ENCODE data around the gene RGL3.
"Not testable (repeated sequence)": the region's sequence is repeated elsewhere in the genome, so short reads cannot be mapped to it uniquely, and the experiment has no call there.

RGL3 gene

GRCh38 chr19:11448410-11448809 is 29.3 kb upstream of the RGL3 start:
- no peak for DNase-seq

GRCh38 chr19:11447347-11448262 is 28.5 kb upstream of the RGL3 start:
- no peak for DNase-seq

GRCh38 chr19:11446652-11447301 is 27.7 kb upstream of the RGL3 start:
- DNase-seq: no peak

- no peak for DNase-seq
These were observed 27.1 kb upstream of the RGL3 start for GRCh38 chr19:11446271-11446651.

DNA sequence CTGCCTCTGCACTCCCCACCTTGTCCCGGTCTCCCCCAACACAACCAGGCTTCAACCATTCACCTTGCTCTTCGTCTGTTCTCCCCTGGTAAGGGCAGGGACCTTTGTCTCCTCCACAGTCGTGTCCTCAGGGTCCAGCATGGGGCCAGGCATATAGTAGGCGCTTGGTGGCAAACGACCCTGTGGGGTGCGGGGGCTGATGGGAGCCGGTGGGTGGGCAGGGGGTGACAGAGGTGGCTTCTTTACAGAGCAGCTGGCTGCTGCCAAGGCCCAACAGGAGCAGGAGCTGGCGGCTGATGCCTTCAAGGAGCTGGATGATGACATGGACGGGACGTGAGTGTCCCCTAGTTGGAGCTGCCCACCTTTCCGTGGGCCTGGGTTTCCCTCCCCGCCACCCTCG is 26.0 kb upstream of the RGL3 start:
- DNase-seq: no peak

GRCh38 chr19:11444059-11444458 is 24.9 kb upstream of the RGL3 start:
- DNase-seq: no peak

DNA sequence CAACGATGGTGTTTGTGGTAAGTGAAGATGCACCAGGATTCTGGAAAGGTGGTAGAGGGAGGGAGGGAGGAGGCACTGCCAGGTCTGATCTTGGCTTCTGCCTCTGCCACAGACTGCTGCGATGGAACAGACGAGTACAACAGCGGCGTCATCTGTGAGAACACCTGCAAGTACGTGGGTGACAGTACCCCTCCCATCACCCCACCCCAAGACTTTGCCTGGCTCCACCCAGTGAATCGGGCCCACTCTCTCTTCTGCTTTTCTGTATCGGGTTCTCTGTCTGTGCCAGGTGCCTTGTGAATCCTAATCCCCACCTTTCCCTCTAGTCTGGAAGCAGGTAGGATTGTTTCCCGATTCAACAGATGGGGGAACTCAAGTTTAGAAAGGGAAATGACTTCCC is 18.8 kb upstream of the RGL3 start:
- no peak for DNase-seq

DNA sequence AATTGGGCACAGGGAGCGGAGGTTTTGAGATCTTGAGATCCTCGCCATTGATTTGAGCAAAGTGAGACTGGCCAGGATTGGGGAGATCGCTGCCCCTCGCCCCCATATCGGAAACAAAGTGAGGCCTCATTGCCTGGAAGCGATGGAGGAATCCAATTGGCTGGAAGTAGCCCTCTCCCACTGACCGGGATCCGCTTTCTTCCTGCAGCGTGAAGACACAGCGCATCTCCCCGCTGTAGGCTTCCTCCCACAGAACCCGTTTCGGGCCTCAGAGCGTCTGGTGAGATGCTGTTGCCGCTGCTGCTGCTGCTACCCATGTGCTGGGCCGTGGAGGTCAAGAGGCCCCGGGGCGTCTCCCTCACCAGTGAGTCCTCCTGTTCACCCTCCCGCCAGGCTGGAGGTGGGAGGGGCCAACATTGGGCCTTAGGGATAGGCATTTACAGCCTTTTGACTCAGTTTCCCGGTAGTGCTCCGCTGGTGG is 16.8 kb upstream of the RGL3 start:
- DNase-seq: no peak

GRCh38 chr19:11435057-11435832 is 16.1 kb upstream of the RGL3 start, which contains the start of the genes ODAD3 and PRKCSH:
Gene ODAD3 (minus strand): TSS chr19:11435121. CDS start chr19:11435016, 105 bp downstream.
Gene PRKCSH (plus strand): TSS chr19:11435635. CDS start chr19:11436118, 483 bp downstream.
- DNase-seq: peak; percentile 98

GRCh38 chr19:11434703-11435056 is 15.6 kb upstream of the RGL3 start:
- DNase-seq: no peak

DNA sequence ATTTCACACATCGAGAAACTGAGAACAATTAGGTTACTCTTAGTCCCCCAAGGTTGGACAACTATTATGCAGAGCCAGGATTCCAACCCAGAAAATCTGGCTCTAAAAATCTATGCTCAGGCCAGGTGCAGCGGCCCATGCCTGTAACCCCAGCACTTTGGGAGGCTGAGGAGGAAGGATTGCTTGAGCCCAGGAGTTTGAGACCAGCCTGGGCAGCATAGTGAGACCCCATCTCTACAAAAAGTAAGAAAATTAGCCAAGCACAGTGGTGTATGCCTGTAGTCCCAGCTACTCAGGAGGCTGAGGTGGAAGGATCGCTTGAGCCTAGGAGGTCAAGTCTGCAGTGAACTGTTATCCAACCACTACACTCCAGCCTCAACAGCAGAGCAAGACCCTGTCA is 14.4 kb upstream of the RGL3 start:
- not testable (repeated sequence) for DNase-seq

DNA sequence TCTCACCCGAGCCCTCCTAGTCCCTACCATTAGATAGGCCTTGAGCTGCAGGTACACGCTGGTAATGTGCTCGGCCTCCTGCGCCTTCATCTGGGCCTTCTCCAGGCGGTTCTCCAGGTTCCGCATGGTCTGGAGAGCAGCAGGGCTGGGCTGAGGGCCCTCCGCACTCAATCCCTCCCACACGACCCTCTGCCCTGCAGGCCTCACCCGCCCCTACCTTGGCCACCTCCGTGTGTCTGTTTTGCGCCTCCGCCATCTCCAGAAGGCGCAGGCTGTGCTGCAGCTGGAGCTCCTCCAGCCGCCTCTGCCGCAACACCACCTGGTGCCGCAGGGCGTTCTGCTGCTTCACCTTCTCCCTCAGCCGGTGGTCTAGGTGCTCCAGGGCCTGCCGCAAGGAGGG is 7.5 kb upstream of the RGL3 start:
- no peak for DNase-seq

DNA sequence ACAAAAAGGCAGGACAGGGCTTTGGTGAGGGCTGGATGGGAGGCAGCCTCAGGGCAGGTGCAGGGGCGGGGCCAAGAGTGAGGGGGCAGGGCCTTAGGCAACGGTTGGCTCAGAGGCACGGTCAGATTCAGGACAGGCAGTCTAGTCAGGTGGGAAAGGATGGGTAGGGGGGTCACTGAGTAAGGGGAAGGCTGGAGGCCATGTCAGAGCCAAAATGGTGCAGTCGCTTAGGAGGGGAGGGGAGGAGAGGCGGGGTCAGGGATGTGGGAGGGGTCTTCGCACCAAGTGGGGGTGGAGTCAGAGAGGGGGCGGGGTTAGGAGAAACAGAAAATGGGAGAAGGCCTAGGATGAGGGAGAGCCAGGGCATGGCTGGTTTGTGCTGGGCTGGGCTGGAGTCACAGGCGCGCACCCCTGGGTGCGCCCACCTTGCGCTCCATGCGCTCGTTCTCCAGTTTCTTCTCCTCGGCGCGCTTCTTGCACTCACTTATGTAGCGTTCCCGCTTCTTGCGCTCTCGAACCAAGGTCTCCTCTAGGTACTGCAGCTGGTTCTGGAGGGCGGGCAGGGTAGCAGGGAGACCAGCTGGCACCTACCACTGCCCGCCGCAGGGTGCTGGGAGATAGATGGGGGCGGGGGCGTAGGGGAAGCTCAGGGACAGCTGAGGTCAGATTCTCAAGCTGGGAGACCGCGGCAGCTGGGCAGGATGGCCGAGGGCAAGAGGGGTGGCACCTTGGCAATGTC is 6.8 kb upstream of the RGL3 start:
- no peak for DNase-seq

DNA sequence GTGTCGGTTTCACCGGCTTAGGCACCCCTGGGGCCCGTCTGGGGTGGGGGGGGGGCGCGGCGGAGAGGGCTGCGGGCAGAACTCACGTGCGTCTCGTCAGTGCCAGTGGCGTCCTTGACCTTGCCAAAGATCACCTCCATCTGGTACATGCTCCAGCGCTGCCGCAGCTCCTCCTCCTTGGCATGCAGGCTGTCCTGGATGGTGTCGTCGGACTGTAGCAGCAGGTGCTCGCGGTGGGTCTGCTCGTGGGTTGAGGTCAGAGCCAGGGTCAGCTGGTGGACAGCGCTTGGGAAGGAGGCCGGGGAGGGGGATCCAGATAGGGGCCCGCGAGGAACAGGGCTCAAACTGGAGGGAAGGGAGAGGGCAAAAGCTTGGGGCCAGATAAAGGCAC is 4.7 kb upstream of the RGL3 start:
- DNase-seq: no peak

GRCh38 chr19:11423164-11423790 is 4.2 kb upstream of the RGL3 start:
- no peak for DNase-seq

DNA sequence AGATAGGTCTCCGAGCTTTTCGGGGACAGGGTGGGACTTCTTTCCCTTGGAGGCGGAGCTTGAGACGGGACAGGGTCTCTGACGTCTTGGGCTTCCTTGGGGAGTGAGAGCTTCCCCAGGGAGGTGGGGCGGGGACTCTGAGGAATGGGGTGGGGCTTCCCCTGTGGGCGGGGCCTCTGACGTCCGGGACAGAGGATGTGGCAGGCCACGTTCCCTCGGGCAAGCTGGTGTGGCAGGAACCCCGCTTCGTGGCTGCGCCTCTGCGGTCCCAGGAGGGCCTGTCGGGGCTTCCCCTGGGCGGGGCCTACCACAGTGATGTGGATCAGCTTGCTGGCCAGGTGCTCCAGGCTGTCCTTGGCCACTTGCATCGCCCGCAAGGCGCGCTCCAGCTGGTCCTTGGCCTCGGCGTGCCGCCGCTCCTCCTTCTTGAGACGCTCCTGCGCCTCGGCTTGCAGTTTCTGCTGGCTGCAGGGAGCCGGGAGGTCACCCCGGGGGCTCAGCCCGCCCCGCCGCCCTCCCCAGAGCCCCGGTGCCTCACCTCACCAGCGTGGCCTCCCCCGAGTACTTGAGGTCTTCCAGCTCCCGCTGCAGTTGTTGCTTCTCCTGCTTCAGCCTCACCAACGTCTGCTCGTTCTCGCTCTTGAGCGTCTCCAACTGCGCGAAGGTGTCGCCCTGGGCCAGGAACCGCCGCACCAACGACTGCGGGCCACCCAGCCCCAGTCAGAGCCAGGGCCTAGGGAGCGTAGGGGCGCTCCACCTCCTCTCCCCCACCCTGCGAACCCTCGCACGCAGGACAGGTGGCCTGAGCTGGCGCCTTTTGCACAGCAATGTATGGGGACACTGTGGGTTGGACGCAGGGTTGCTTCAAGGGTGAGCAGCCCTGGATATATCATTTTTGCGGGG is 3.3 kb upstream of the RGL3 start:
- DNase-seq: no peak

DNA sequence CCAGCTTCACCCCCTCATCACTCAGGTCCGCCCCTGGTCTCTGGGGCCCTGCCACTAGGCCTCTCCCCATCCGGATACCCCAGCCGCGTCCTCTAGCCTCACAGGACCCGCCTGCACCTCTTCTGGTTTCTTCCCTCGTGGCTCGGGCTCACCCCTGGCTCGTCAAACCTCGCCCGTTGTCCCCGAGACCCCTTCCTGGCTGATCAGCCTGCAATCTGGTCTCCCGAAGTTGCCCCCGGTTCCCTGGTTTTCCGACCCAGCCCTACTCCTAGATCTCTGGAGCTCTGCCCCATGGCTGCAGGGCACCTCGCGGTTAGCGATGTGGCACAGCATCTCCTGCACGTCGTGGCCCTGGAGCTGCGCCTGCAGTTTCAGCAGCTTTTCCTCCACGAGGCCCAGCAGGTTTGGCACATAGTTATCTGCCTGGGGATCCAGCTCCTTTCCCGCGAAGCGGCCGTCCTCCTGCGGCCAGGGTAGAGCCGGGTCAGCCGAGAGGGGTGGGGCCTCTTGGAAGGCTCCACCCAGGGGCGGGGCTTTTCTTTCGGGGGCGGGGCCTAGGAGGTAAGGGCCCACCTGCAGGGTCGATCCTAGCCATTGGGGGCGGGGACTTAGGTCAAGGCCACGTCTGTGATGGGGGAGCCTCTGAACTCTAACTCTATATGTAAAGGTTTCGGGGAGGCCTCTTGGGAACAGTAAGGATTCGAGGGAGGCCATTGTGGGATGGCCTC is 2.4 kb upstream of the RGL3 start:
- no peak for DNase-seq

- no peak for DNase-seq
These were observed 1.6 kb upstream of the RGL3 start for GRCh38 chr19:11420429-11421370.

- no peak for DNase-seq
These were observed 993 bp downstream of the RGL3 start for GRCh38 chr19:11418094-11418548.

All from NCI-H187 treated with DMSO at 0.1 percent for 48 hours (cell line).